Measurements from ENCODE around the gene MYO1C. TPM values are rescaled to one million over a fixed set of nuclear protein-coding genes. Genes with fewer than 3 reads are reported as not detected.

Gene MYO1C
- total RNA-seq, 1 experiment from 2014 or later = 73.6 TPM

DNA sequence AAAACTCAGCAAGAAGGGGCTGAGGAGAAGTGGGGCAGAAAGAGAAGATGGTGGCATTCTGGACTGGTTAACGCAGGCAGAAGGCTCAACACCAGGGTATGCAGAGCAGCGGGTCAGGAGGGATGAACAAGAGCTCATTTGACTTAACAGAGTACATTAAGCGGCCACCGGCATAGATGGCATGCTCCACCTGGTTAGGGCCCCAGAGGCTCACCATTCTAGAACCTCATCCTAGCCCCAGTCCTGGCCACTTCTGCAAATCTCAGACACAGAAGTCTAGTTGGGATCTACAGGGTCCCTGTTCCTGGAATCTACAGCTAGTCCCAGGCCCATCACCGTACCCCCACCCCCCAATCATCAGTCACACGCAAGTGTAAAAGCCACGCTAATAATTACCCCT, 1.7 kb upstream of the MYO1C start:
- H3K27ac Mint-ChIP-seq = no peak overlapping the region
- DNase-seq (ENCODE audit: low spot score) = no peak
- H3K4me3 Mint-ChIP-seq = no peak overlapping the region
- peaks cover 3% of the 10 kb centered on the region; the same call in 1 of the 2 replicates for H3K27me3 Mint-ChIP-seq (ENCODE audit: low read depth)
- no peaks in the 10 kb centered on the region for H3K9me3 Mint-ChIP-seq
- TF ChIP-seq GRHL2 (CRISPR knock-in tag; IDR thresholded peaks at IDR 0.05; ENCODE audit: insufficient replicate concordance, severe bottlenecking) = no peak
- TF ChIP-seq HMGXB4 (CRISPR knock-in tag; IDR thresholded peaks at IDR 0.05) = no peak
- TF ChIP-seq, protein P1, sequence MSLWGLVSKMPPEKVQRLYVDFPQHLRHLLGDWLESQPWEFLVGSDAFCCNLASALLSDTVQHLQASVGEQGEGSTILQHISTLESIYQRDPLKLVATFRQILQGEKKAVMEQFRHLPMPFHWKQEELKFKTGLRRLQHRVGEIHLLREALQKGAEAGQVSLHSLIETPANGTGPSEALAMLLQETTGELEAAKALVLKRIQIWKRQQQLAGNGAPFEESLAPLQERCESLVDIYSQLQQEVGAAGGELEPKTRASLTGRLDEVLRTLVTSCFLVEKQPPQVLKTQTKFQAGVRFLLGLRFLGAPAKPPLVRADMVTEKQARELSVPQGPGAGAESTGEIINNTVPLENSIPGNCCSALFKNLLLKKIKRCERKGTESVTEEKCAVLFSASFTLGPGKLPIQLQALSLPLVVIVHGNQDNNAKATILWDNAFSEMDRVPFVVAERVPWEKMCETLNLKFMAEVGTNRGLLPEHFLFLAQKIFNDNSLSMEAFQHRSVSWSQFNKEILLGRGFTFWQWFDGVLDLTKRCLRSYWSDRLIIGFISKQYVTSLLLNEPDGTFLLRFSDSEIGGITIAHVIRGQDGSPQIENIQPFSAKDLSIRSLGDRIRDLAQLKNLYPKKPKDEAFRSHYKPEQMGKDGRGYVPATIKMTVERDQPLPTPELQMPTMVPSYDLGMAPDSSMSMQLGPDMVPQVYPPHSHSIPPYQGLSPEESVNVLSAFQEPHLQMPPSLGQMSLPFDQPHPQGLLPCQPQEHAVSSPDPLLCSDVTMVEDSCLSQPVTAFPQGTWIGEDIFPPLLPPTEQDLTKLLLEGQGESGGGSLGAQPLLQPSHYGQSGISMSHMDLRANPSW (CRISPR knock-in tag; conservative IDR thresholded peaks at IDR 0.05; ENCODE audit: low read depth) = no peak
- no peak for TF ChIP-seq RELA (CRISPR knock-in tag; IDR thresholded peaks at IDR 0.05; ENCODE audit: borderline replicate concordance)
- no peak for TF ChIP-seq TP53 (CRISPR knock-in tag; IDR thresholded peaks at IDR 0.05)
- no peak for TF ChIP-seq TEAD4 (CRISPR knock-in tag; IDR thresholded peaks at IDR 0.05)
- no peak for TF ChIP-seq KAT7 (CRISPR knock-in tag; IDR thresholded peaks at IDR 0.05; ENCODE audit: borderline replicate concordance)
- no peak for TF ChIP-seq ZNF232 (CRISPR knock-in tag; IDR thresholded peaks at IDR 0.05)
- no peak for TF ChIP-seq NFYB (CRISPR knock-in tag; conservative IDR thresholded peaks at IDR 0.05; ENCODE audit: low read depth)
- no peak for TF ChIP-seq PRRX2 (CRISPR knock-in tag; IDR thresholded peaks at IDR 0.05)
- TF ChIP-seq IRF2 (CRISPR knock-in tag; IDR thresholded peaks at IDR 0.05; ENCODE audit: borderline replicate concordance, low read depth) = no peak
- TF ChIP-seq SMAD3 (CRISPR knock-in tag; IDR thresholded peaks at IDR 0.05; ENCODE audit: borderline replicate concordance) = no peak
- POLR2A ChIA-PET = no interaction called here
- CTCF ChIA-PET = interaction anchor here (1.8 kb wide), 1 partner anchor 22 kb away, joined by 7 read pairs; the partner anchor contains the start of gene INPP5K
- ATAC-seq = no peak
- H3K36me3 Mint-ChIP-seq = no peaks in the 10 kb centered on the region
- H3K4me1 Mint-ChIP-seq = peaks cover 13% of the 10 kb centered on the region

DNA sequence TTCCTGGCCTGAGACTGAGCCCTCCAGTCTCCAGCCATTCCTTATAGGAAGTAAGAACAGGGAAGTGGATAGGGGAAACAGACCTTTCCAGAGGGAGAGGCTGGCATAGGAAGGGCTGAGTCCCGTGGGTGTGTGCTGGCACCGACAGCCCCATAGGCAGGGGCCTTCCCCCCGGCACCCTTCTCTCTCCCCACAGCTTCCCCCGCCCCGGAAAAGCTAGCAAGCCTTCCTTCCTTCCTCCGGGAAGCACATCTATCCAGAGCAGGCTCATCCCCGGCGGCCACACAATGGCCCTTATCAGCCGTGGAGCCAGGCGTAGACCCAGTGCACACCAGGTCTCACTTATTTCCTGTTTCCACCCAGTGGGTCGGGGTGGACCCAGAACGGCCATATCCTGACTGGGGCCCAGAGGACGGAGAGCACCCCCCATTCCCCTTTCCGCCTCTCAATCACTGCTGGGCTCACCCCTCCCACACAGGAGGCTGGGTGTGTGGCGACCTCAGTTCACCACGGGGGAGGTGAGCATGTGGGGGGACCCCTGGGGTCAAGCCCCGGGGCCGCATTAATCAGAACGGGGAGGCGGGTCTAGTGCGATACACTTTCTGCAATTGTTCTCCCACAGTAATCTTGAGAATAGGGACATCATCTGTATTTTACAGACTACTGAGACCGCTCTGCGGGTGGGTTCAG, 950 bp upstream of the MYO1C start:
- TF ChIP-seq GTF2I (CRISPR knock-in tag; conservative IDR thresholded peaks at IDR 0.05) (no peak), HMGXB4 (CRISPR knock-in tag; IDR thresholded peaks at IDR 0.05) (0 out of 2 replicates have a peak, but pooled peaks have one; percentile 43)
- Mint-ChIP-seq H3K9me3 (no peaks in the 10 kb centered on the region), H3K36me3 (no peaks in the 10 kb centered on the region), H3K27ac (no peak overlapping the region), H3K27me3 (ENCODE audit: low read depth) (peaks cover 5% of the 10 kb centered on the region; the same call in 1 of the 2 replicates), H3K4me3 (peak overlapping the region; percentile 92; the same call in 1 of the 2 replicates), H3K4me1 (peaks cover 20% of the 10 kb centered on the region)
- CTCF ChIA-PET = interaction anchor here (1.9 to 2.0 kb wide), 2 partner anchors 23 to 40 kb away, joined by 9 to 25 read pairs; partner anchors contain the start of gene INPP5K
- ATAC-seq (no peak), DNase-seq (ENCODE audit: low spot score) (no peak)
- POLR2A ChIA-PET = interaction anchor here (0.6 to 2.0 kb wide), 4 partner anchors 13 to 104 kb away, joined by 3 to 16 read pairs (median 6); partner anchors contain the start of gene INPP5K

Data from WTC11 (cell line).